NCI-H460 (cell line): ENCODE results near the gene KIAA0232. TPM values are rescaled to one million over a fixed set of nuclear protein-coding genes. Genes with fewer than 3 reads are reported as not detected.
"Not testable (repeated sequence)": the region's sequence is repeated elsewhere in the genome, so short reads cannot be mapped to it uniquely, and the experiment has no call there.

Experiments used
- DNase-seq: peaks from one replicate; pipeline ENCODE4 v3.0.0-alpha.2; 2016; ENCODE audit warnings: low read depth; ENCODE audit errors: extremely low read depth
- total RNA-seq: library from RNA; depleted of rRNA; stranded (reverse); fragments of >200 nt; shearing (Covaris generic); gene quantifications from 2 replicates; pipeline ENCODE4 v1.2.3, GENCODE V29; 2014

Gene KIAA0232
- total RNA-seq, 1 experiment from 2014 or later: 12.0 TPM

- no peak for DNase-seq
These were observed 27.3 kb upstream of the KIAA0232 start for GRCh38 chr4:6755088-6755753.

GRCh38 chr4:6756345-6756744, 26.2 kb upstream of the KIAA0232 start:
- DNase-seq: not testable (repeated sequence)

- no peak for DNase-seq
These were observed 23.8 kb upstream of the KIAA0232 start for GRCh38 chr4:6758728-6759127.

GRCh38 chr4:6760865-6761264, 21.7 kb upstream of the KIAA0232 start:
- no peak for DNase-seq

GRCh38 chr4:6761649-6762615, 20.6 kb upstream of the KIAA0232 start:
- DNase-seq: no peak

- no peak for DNase-seq
These were observed 19.1 kb upstream of the KIAA0232 start for GRCh38 chr4:6763330-6763851.

GRCh38 chr4:6764976-6765620, 17.4 kb upstream of the KIAA0232 start:
- no peak for DNase-seq

GRCh38 chr4:6765703-6766102, 16.8 kb upstream of the KIAA0232 start:
- DNase-seq: no peak

GRCh38 chr4:6767386-6767747, 15.2 kb upstream of the KIAA0232 start:
- no peak for DNase-seq

GRCh38 chr4:6767748-6768538, 14.6 kb upstream of the KIAA0232 start:
- no peak for DNase-seq

- no peak for DNase-seq
These were observed 14.0 kb upstream of the KIAA0232 start for GRCh38 chr4:6768539-6768905.

GRCh38 chr4:6769233-6769988, 13.1 kb upstream of the KIAA0232 start:
- no peak for DNase-seq

GRCh38 chr4:6769989-6770420, 12.5 kb upstream of the KIAA0232 start:
- no peak for DNase-seq

GRCh38 chr4:6770581-6771228, 11.8 kb upstream of the KIAA0232 start:
- DNase-seq: no peak

- no peak for DNase-seq
These were observed 11.3 kb upstream of the KIAA0232 start for GRCh38 chr4:6771229-6771671.

GRCh38 chr4:6772223-6772928, 10.2 kb upstream of the KIAA0232 start:
- DNase-seq: no peak

- no peak for DNase-seq
These were observed 9.4 kb upstream of the KIAA0232 start for GRCh38 chr4:6773106-6773505.
